ENCODE data around the gene PCDHGA9. TPM values are rescaled to one million over a fixed set of nuclear protein-coding genes. Genes with fewer than 3 reads are reported as not detected.

PCDHGA9 gene
- total RNA-seq, result 2.7 and 3.1 TPM in 2 replicates

GRCh38 chr5:141402553-141403243 is at the start of gene PCDHGA9:
PCDHGA9 (plus strand) TSS chr5:141402778; CDS start chr5:141402953, 175 bp downstream.

GRCh38 chr5:141354900-141355469 is 47.6 kb upstream of the PCDHGA9 start, which contains the start of gene PCDHGA4:
PCDHGA4 (plus strand) TSS chr5:141355021; CDS start chr5:141355108, 87 bp downstream.

GRCh38 chr5:141359790-141360426 is 42.7 kb upstream of the PCDHGA9 start, which contains the start of gene PCDHGB2:
PCDHGB2 (plus strand) TSS chr5:141359994; CDS start chr5:141360136, 142 bp downstream.

GRCh38 chr5:141363952-141364660 is 38.5 kb upstream of the PCDHGA9 start, which contains the start of gene PCDHGA5:
PCDHGA5 (plus strand) TSS chr5:141364162; CDS start chr5:141364331, 169 bp downstream.

GRCh38 chr5:141369994-141370848 is 32.4 kb upstream of the PCDHGA9 start, which contains the start of gene PCDHGB3:
PCDHGB3 (plus strand) TSS chr5:141370242; CDS start chr5:141370395, 153 bp downstream.

DNA sequence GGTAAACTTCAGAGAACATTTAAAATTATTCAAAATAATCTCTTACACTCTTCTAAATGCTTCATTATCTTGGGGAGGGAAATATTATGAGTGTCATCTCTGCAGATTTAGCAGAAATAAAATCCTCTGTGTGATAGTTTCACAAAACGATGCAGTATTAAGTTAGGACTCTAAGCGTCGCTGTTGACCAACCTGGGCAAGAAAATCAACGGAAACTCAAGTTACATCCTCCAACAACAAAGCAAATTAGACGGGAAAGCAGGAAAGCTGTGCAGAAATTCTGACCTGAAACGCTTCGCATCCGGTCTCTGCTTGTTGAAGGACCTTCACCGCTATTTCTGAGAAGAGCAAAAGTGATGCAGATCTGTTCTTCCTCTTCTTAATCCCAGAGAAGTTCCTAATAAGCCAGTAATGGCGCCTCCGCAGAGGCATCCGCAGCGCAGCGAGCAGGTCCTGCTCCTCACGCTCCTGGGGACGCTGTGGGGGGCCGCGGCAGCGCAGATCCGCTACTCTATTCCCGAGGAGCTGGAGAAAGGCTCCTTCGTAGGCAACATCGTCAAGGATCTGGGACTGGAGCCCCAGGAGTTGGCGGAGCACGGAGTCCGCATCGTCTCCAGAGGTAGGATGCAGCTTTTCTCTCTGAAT is 28.8 kb upstream of the PCDHGA9 start, which contains the start of gene PCDHGA6:
PCDHGA6 (plus strand) TSS at position 219 of the 645 bp plus-strand sequence; CDS start at position 412, 193 bp downstream.

GRCh38 chr5:141382469-141383294 is 19.9 kb upstream of the PCDHGA9 start, which contains the start of gene PCDHGA7:
PCDHGA7 (plus strand) TSS chr5:141382742; CDS start chr5:141382900, 158 bp downstream.

DNA sequence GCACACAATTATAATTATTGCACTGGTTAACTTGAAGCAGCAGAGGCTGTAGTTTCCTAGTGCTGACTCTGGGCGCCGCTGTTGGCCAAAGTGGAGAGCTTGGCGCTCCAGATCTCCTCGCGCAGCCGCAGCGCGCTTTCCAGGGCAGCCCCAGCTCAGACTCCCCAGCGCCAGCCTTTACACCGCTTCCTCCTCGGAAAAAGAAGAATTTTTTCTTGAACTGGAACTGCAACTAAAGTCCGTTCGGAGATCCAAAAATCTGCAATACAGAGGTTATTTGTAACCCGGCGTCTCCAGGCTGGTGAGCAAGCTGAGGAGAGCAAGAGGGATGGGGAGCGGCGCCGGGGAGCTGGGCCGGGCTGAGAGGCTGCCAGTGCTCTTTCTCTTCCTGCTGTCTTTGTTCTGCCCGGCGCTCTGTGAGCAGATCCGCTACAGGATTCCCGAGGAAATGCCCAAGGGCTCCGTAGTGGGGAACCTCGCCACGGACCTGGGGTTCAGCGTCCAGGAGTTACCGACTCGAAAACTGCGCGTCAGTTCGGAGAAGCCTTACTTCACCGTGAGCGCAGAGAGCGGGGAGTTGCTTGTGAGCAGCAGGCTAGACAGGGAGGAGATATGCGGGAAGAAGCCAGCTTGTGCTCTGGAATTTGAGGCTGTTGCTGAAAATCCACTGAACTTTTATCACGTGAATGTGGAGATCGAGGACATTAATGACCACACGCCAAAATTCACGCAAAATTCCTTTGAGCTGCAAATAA is 14.8 kb upstream of the PCDHGA9 start, which contains the start of gene PCDHGB4:
PCDHGB4 (plus strand) TSS at position 142 of the 755 bp plus-strand sequence; CDS start at position 329, 187 bp downstream.

GRCh38 chr5:141392429-141393198 is 10.0 kb upstream of the PCDHGA9 start, which contains the start of gene PCDHGA8:
PCDHGA8 (plus strand) TSS chr5:141392633; CDS start chr5:141392814, 181 bp downstream.

DNA sequence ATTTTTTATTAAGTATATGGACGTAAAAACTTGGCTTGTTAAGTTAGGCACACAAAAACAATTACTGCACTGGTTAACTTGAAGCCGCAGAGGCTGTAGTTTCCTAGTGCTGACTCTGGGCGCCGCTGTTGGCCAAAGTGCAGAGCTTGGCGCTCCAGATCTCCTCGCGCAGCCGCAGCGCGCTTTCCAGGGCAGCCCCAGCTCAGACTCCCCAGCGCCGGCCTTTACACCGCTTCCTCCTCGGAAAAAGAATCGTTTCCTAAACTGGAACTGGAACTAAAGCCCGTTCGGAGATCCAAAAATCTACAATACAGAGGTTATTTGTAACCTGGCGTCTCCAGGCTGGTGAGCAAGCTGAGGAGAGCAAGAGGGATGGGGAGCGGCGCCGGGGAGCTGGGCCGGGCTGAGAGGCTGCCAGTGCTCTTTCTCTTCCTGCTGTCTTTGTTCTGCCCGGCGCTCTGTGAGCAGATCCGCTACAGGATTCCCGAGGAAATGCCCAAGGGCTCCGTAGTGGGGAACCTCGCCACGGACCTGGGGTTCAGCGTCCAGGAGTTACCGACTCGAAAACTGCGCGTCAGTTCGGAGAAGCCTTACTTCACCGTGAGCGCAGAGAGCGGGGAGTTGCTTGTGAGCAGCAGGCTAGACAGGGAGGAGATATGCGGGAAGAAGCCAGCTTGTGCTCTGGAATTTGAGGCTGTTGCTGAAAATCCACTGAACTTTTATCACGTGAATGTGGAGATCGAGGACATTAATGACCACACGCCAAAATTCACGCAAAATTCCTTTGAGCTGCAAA is 4.6 kb upstream of the PCDHGA9 start, which contains the start of gene PCDHGB5:
PCDHGB5 (plus strand) TSS at position 192 of the 796 bp plus-strand sequence; CDS start at position 373, 181 bp downstream.

DNA sequence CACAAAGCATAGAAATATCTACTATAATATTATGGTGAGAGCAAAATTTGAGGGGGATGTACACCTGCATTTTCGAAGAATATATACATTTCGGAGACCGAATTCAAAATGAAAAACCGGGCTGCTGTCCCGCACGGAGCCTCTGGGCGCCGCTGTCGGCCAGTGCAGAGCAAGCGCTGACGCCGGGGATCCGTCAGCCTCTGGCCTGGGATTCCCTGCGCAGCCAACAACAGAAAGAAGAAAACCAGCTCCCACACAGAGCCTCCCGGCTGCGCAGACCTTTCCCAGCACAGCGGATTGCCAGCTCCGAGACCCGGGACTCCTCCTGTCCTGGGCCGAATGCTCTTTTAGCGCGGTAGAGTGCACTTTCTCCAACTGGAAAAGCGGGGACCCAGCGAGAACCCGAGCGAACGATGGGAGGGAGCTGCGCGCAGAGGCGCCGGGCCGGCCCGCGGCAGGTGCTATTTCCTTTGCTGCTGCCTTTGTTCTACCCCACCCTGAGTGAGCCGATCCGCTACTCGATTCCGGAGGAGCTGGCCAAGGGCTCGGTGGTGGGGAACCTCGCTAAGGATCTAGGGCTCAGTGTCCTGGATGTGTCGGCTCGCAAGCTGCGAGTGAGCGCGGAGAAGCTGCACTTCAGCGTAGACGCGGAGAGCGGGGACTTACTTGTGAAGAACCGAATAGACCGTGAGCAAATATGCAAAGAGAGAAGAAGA is 5.4 kb downstream of the PCDHGA9 start, which contains the start of gene PCDHGB6:
PCDHGB6 (plus strand) TSS at position 232 of the 716 bp plus-strand sequence; CDS start at position 414, 182 bp downstream.

GRCh38 chr5:141412854-141413539 is 10.4 kb downstream of the PCDHGA9 start, which contains the start of gene PCDHGA10:
PCDHGA10 (plus strand) TSS chr5:141412987; CDS start chr5:141413176, 189 bp downstream.

DNA sequence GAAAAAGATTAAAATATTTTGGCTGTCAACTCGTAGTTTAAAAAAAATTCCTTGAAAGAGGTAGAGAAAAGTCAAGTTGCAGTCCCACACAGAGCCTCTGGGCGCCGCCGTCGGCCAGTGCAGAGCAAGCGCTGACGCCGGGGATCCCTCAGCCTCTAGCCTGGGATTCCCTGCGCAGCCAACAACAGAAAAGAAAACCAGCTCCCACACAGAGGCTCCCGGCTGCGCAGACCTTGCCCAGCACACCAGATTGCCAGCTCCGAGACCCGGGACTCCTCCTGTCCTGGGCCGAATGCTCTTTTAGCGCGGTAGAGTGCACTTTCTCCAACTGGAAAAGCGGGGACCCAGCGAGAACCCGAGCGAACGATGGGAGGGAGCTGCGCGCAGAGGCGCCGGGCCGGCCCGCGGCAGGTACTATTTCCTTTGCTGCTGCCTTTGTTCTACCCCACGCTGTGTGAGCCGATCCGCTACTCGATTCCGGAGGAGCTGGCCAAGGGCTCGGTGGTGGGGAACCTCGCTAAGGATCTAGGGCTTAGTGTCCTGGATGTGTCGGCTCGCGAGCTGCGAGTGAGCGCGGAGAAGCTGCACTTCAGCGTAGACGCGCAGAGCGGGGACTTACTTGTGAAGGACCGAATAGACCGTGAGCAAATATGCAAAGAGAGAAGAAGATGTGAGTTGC is 15.1 kb downstream of the PCDHGA9 start, which contains the start of gene PCDHGB7:
PCDHGB7 (plus strand) TSS at position 184 of the 679 bp plus-strand sequence; CDS start at position 367, 183 bp downstream.

GRCh38 chr5:141420855-141421488 is 18.4 kb downstream of the PCDHGA9 start, which contains the start of gene PCDHGA11:
PCDHGA11 (plus strand) TSS chr5:141421051; CDS start chr5:141421228, 177 bp downstream.

Data from smooth muscle cell of bladder (primary cell).